ENCODE results near the gene TOP1.

The TOP1 gene

DNA sequence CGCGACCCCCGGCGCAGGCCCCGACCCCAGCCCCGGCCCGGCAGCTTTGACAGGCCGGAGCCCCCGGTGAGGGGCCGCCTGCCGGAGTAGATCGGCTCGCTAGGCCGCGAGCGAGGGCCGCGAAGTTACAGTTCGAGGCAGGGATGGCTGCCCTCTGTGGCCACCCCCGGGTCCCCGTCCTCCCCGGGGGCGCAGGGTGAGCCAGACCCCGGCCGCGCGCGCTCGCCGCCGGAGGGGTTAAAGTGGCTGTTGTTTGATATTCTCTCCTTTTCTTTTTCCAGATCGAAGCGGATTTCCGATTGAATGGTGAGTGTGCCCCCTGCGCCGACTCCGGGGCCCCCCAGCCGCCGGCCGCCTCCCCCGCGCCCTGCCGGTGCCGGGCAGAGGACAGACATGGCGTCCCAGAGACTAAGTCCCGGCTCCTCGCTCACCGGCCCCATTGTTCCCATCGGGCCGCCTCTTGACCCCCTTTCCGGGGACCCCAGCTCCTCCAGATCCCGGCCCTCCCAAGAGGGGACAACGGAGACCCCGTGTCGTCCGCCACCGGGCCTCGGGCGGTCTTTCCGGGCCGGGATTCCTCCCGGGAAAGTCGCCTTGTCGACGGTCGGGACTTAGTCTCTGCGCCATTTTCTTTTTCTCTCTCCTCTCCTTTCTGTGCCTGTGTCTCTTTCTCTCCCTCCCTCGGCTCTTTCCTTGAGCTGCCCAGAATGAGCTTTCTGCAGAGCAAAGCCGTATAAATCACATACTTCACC lies 704 bp downstream of the TOP1 start (continued):
- TF ChIP-seq ZNF792 (tag by site-specific recombination; IDR thresholded peaks at IDR 0.05) (no peak), ZBTB7A (tag by site-specific recombination; IDR thresholded peaks at IDR 0.05; ENCODE audit: low read depth) (0 out of 2 replicates have a peak, but pooled peaks have one; percentile 34), KLF7 (tag by site-specific recombination; IDR thresholded peaks at IDR 0.05; ENCODE audit: borderline replicate concordance) (no peak), ZNF701 (tag by site-specific recombination; IDR thresholded peaks at IDR 0.05) (no peak), ZNF155 (tag by site-specific recombination; IDR thresholded peaks at IDR 0.05) (no peak), ZNF175 (tag by site-specific recombination; IDR thresholded peaks at IDR 0.05) (no peak), ZBTB17 (tag by site-specific recombination; IDR thresholded peaks at IDR 0.05) (peak; percentile 36; the same call in 1 of the 2 replicates), ZNF600 (tag by site-specific recombination; IDR thresholded peaks at IDR 0.05) (no peak), ZBTB26 (tag by site-specific recombination; optimal IDR thresholded peaks at IDR 0.05) (peak; percentile 47), ZNF768 (tag by site-specific recombination; IDR thresholded peaks at IDR 0.05) (no peak), ZNF585B (tag by site-specific recombination; IDR thresholded peaks at IDR 0.05) (no peak), KLF1 (tag by site-specific recombination; IDR thresholded peaks at IDR 0.05) (no peak), YY1 (tag by site-specific recombination; IDR thresholded peaks at IDR 0.05) (peak; percentile 88), OVOL3 (tag by site-specific recombination; IDR thresholded peaks at IDR 0.05) (no peak), PRDM2 (tag by site-specific recombination; IDR thresholded peaks at IDR 0.05; ENCODE audit: borderline replicate concordance) (no peak), ZNF311 (tag by site-specific recombination; IDR thresholded peaks at IDR 0.05; ENCODE audit: borderline replicate concordance) (no peak), ZNF777 (tag by site-specific recombination; IDR thresholded peaks at IDR 0.05; ENCODE audit: borderline replicate concordance) (no peak), GFI1B (tag by site-specific recombination; IDR thresholded peaks at IDR 0.05) (no peak)
- TF ChIP-seq, protein P1, sequence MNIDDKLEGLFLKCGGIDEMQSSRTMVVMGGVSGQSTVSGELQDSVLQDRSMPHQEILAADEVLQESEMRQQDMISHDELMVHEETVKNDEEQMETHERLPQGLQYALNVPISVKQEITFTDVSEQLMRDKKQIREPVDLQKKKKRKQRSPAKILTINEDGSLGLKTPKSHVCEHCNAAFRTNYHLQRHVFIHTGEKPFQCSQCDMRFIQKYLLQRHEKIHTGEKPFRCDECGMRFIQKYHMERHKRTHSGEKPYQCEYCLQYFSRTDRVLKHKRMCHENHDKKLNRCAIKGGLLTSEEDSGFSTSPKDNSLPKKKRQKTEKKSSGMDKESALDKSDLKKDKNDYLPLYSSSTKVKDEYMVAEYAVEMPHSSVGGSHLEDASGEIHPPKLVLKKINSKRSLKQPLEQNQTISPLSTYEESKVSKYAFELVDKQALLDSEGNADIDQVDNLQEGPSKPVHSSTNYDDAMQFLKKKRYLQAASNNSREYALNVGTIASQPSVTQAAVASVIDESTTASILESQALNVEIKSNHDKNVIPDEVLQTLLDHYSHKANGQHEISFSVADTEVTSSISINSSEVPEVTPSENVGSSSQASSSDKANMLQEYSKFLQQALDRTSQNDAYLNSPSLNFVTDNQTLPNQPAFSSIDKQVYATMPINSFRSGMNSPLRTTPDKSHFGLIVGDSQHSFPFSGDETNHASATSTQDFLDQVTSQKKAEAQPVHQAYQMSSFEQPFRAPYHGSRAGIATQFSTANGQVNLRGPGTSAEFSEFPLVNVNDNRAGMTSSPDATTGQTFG (tag by site-specific recombination; IDR thresholded peaks at IDR 0.05; ENCODE audit: borderline replicate concordance), result no peak
- TF ChIP-seq, protein P2, sequence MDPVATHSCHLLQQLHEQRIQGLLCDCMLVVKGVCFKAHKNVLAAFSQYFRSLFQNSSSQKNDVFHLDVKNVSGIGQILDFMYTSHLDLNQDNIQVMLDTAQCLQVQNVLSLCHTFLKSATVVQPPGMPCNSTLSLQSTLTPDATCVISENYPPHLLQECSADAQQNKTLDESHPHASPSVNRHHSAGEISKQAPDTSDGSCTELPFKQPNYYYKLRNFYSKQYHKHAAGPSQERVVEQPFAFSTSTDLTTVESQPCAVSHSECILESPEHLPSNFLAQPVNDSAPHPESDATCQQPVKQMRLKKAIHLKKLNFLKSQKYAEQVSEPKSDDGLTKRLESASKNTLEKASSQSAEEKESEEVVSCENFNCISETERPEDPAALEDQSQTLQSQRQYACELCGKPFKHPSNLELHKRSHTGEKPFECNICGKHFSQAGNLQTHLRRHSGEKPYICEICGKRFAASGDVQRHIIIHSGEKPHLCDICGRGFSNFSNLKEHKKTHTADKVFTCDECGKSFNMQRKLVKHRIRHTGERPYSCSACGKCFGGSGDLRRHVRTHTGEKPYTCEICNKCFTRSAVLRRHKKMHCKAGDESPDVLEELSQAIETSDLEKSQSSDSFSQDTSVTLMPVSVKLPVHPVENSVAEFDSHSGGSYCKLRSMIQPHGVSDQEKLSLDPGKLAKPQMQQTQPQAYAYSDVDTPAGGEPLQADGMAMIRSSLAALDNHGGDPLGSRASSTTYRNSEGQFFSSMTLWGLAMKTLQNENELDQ (tag by site-specific recombination; IDR thresholded peaks at IDR 0.05; ENCODE audit: low read depth), result no peak
- TF ChIP-seq, protein P3, sequence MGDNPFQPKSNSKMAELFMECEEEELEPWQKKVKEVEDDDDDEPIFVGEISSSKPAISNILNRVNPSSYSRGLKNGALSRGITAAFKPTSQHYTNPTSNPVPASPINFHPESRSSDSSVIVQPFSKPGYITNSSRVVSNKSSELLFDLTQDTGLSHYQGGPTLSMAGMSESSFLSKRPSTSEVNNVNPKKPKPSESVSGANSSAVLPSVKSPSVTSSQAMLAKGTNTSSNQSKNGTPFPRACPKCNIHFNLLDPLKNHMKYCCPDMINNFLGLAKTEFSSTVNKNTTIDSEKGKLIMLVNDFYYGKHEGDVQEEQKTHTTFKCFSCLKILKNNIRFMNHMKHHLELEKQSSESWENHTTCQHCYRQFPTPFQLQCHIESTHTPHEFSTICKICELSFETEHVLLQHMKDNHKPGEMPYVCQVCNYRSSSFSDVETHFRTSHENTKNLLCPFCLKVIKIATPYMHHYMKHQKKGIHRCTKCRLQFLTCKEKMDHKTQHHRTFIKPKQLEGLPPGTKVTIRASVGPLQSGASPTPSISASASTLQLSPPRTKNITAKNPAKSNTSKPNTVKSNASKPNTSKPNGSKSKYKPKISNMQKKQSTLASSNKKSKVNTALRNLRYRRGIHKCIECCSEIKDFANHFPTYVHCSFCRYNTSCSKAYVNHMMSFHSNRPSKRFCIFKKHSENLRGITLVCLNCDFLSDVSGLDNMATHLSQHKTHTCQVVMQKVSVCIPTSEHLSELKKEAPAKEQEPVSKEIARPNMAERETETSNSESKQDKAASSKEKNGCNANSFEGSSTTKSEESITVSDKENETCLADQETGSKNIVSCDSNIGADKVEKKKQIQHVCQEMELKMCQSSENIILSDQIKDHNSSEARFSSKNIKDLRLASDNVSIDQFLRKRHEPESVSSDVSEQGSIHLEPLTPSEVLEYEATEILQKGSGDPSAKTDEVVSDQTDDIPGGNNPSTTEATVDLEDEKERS (tag by site-specific recombination; IDR thresholded peaks at IDR 0.05), result no peak
- TF ChIP-seq, protein P4, sequence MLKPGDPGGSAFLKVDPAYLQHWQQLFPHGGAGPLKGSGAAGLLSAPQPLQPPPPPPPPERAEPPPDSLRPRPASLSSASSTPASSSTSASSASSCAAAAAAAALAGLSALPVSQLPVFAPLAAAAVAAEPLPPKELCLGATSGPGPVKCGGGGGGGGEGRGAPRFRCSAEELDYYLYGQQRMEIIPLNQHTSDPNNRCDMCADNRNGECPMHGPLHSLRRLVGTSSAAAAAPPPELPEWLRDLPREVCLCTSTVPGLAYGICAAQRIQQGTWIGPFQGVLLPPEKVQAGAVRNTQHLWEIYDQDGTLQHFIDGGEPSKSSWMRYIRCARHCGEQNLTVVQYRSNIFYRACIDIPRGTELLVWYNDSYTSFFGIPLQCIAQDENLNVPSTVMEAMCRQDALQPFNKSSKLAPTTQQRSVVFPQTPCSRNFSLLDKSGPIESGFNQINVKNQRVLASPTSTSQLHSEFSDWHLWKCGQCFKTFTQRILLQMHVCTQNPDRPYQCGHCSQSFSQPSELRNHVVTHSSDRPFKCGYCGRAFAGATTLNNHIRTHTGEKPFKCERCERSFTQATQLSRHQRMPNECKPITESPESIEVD (tag by site-specific recombination; IDR thresholded peaks at IDR 0.05), result no peak

Measured in HEK293 (cell line).